HepG2 (cell line): ENCODE results near the gene IHH. TPM values are rescaled to one million over a fixed set of nuclear protein-coding genes. Genes with fewer than 3 reads are reported as not detected.

Experiments used
- ARNTL ChIP-seq: sonication (generic); formaldehyde crosslinking; IDR thresholded peaks from 2 replicates; pipeline ENCODE4 v1.4.0; 2020; ENCODE audit warnings: mild to moderate bottlenecking, missing genetic modification reagents
- CHD4 ChIP-seq: fragments of 200-600 bp; sonication (generic); IDR thresholded peaks from 2 replicates; pipeline ENCODE4 v1.7.0; 2017; ENCODE audit warnings: mild to moderate bottlenecking, low read length, borderline replicate concordance
- DNMT3B ChIP-seq: conservative IDR thresholded peaks from 2 replicates; pipeline ENCODE4 v1.6.1; 2016; ENCODE audit warnings: missing biosample characterization, control low read depth
- HES4 ChIP-seq: sonication (generic); formaldehyde crosslinking; IDR thresholded peaks from 2 replicates; pipeline ENCODE4 v1.9.0; 2021; ENCODE audit warnings: mild to moderate bottlenecking, missing genetic modification reagents, borderline replicate concordance
- HNF4G ChIP-seq, 2 experiments: sonication (generic) in 1 of 2; formaldehyde crosslinking in 1 of 2; IDR thresholded peaks; 2 replicates each; pipeline versions ENCODE4 v1.4.0 to v1.6.1; 2011 to 2020; ENCODE audit warnings: borderline replicate concordance in 2 of 2, low read depth in 2 of 2, mild to moderate bottlenecking in 2 of 2, low read length in 1 of 2, missing genetic modification reagents in 1 of 2, moderate library complexity in 1 of 2
- HNRNPK ChIP-seq: fragments of 200-400 bp; formaldehyde crosslinking; IDR thresholded peaks from 2 replicates; pipeline ENCODE4 v1.6.1; 2018; ENCODE audit warnings: low read length, low read depth, moderate library complexity, mild to moderate bottlenecking; ENCODE audit not compliant: poor library complexity, severe bottlenecking
- HNRNPL ChIP-seq: fragments of 200-400 bp; formaldehyde crosslinking; IDR thresholded peaks from 2 replicates; pipeline ENCODE4 v1.6.1; 2017; ENCODE audit warnings: mild to moderate bottlenecking, low read depth, low read length
- MED1 ChIP-seq: sonication (generic); formaldehyde crosslinking; IDR thresholded peaks from 2 replicates; pipeline ENCODE4 v1.4.0; 2020; ENCODE audit warnings: missing genetic modification reagents
- TAF1 ChIP-seq: sonication (generic); formaldehyde crosslinking; IDR thresholded peaks from 2 replicates; pipeline ENCODE4 v1.4.0; 2020; ENCODE audit warnings: missing genetic modification reagents
- ZFAT ChIP-seq: sonication (generic); formaldehyde crosslinking; conservative IDR thresholded peaks from 2 replicates; pipeline ENCODE4 v1.8.1; 2023; ENCODE audit warnings: missing genetic modification reagents, inconsistent platforms
- ZNF160 ChIP-seq: sonication (generic); formaldehyde crosslinking; IDR thresholded peaks from 2 replicates; pipeline ENCODE4 v1.8.0; 2022; ENCODE audit warnings: mild to moderate bottlenecking, inconsistent platforms, missing genetic modification reagents
- ZNF432 ChIP-seq: sonication (generic); formaldehyde crosslinking; IDR thresholded peaks from 2 replicates; pipeline ENCODE4 v1.5.0; 2020; ENCODE audit warnings: missing genetic modification reagents, mild to moderate bottlenecking, borderline replicate concordance
- ZNF441 ChIP-seq: sonication (generic); formaldehyde crosslinking; IDR thresholded peaks from 2 replicates; pipeline ENCODE4 v1.7.0; 2021; ENCODE audit warnings: missing genetic modification reagents, borderline replicate concordance
- ZNF446 ChIP-seq: sonication (generic); formaldehyde crosslinking; IDR thresholded peaks from 2 replicates; pipeline ENCODE4 v1.5.0; 2020; ENCODE audit warnings: mild to moderate bottlenecking, missing genetic modification reagents
- ZNF572 ChIP-seq: sonication (generic); formaldehyde crosslinking; IDR thresholded peaks from 2 replicates; pipeline ENCODE4 v1.5.1; 2020; ENCODE audit warnings: mild to moderate bottlenecking, missing genetic modification reagents
- polyA plus RNA-seq, 8 experiments: library from polyadenylated mRNA; depleted of rRNA in 3 of 8; stranded (reverse) in 7 of 8; unstranded in 1 of 8; fragments of >200 nt; fragmentation: Illumina TruSeq in 4 of 8; extraction: Trizol in 4 of 8; gene quantifications; 2 replicates each; pipeline versions ENCODE4 v1.2.1 to v1.2.3, GENCODE V29; 2011 to 2016; ENCODE audit warnings: low read depth in 4 of 8, missing spikeins in 1 of 8, mixed read lengths in 1 of 8; ENCODE audit not compliant: insufficient read depth in 1 of 8
- total RNA-seq, 5 experiments: library from RNA; depleted of rRNA; stranded (reverse); fragments of >200 nt; fragmentation: Illumina TruSeq; extraction: Trizol; gene quantifications; 2 replicates each; pipeline ENCODE4 v1.2.3, GENCODE V29; 2016; ENCODE audit warnings: low read depth in 1 of 5
- TF ChIP-seq, protein P1 (sequence below): sonication (generic); formaldehyde crosslinking; conservative IDR thresholded peaks from 2 replicates; pipeline ENCODE4 v1.4.0; 2020; ENCODE audit warnings: missing genetic modification reagents
- TF ChIP-seq, protein P2 (sequence below): sonication (generic); formaldehyde crosslinking; IDR thresholded peaks from 2 replicates; pipeline ENCODE4 v1.4.0; 2020; ENCODE audit warnings: low read depth, missing genetic modification reagents
- TF ChIP-seq, protein P3 (sequence below): sonication (generic); formaldehyde crosslinking; IDR thresholded peaks from 2 replicates; pipeline ENCODE4 v1.4.0; 2020; ENCODE audit warnings: missing genetic modification reagents, borderline replicate concordance

IHH gene
- total and polyA plus RNA-seq, 2 of the 13 experiments (the other 11 are each of a cell fraction or from before 2014, with no cell fraction given): 0.42 TPM; not detected in 1

DNA sequence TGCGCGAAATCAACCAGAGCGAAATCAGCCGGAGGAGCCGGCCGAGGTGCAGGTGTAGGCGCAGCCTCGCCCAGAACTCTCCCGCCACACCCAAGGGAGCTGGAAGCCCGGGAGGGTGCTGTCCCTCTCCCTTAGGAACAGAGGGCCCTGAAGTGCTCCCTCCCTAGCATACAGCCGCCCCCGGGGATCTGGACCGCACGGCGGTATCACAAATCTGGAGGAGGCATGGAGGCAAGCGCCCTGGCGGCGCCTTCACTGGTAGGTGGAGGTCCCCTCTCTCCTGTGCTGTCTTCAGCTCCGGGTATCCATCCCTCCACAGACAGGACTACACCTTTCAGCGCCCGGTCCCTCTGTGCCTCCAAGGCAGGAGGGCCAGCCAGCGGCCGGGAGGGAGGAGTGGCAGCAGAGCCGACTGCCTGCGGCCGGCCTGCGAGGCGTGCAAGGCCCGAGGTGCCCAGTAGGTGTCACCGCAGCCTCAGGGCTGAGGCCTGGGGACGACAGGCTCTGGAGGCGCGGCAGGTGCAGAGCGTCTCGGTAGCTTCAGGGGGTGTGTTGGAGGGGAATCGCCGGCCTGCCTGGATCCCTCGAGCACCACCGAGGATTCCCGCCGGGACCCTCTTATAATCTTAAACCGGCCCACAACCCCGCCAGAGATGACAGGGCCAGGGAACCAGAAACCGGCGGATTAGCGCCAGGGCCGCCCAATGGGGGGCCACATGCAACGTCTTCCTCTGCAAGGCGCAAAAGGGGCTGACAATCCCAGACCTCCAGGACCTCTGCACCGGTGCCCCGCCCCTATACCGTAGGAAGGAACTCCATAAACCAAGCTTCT lies 2.8 kb downstream of the IHH start (continued):
- TF ChIP-seq, protein P1, sequence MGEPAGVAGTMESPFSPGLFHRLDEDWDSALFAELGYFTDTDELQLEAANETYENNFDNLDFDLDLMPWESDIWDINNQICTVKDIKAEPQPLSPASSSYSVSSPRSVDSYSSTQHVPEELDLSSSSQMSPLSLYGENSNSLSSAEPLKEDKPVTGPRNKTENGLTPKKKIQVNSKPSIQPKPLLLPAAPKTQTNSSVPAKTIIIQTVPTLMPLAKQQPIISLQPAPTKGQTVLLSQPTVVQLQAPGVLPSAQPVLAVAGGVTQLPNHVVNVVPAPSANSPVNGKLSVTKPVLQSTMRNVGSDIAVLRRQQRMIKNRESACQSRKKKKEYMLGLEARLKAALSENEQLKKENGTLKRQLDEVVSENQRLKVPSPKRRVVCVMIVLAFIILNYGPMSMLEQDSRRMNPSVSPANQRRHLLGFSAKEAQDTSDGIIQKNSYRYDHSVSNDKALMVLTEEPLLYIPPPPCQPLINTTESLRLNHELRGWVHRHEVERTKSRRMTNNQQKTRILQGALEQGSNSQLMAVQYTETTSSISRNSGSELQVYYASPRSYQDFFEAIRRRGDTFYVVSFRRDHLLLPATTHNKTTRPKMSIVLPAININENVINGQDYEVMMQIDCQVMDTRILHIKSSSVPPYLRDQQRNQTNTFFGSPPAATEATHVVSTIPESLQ (CRISPR knock-in tag): no peak
- TF ChIP-seq ZNF446 (CRISPR knock-in tag): no peak
- TF ChIP-seq, protein P2, sequence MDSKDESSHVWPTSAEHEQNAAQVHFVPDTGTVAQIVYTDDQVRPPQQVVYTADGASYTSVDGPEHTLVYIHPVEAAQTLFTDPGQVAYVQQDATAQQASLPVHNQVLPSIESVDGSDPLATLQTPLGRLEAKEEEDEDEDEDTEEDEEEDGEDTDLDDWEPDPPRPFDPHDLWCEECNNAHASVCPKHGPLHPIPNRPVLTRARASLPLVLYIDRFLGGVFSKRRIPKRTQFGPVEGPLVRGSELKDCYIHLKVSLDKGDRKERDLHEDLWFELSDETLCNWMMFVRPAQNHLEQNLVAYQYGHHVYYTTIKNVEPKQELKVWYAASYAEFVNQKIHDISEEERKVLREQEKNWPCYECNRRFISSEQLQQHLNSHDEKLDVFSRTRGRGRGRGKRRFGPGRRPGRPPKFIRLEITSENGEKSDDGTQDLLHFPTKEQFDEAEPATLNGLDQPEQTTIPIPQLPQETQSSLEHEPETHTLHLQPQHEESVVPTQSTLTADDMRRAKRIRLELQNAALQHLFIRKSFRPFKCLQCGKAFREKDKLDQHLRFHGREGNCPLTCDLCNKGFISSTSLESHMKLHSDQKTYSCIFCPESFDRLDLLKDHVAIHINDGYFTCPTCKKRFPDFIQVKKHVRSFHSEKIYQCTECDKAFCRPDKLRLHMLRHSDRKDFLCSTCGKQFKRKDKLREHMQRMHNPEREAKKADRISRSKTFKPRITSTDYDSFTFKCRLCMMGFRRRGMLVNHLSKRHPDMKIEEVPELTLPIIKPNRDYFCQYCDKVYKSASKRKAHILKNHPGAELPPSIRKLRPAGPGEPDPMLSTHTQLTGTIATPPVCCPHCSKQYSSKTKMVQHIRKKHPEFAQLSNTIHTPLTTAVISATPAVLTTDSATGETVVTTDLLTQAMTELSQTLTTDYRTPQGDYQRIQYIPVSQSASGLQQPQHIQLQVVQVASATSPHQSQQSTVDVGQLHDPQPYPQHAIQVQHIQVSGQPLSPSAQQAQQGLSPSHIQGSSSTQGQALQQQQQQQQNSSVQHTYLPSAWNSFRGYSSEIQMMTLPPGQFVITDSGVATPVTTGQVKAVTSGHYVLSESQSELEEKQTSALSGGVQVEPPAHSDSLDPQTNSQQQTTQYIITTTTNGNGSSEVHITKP (CRISPR knock-in tag): no peak
- no peak for TF ChIP-seq ZNF441 (CRISPR knock-in tag)
- no peak for TF ChIP-seq HNRNPL
- peak; percentile 60; the same call in 1 of the 2 replicates for TF ChIP-seq ZNF160 (CRISPR knock-in tag)
- no peak for TF ChIP-seq HES4 (CRISPR knock-in tag)
- no peak for TF ChIP-seq ZFAT (CRISPR knock-in tag)
- no peak for TF ChIP-seq HNRNPK
- peak; percentile 70 for TF ChIP-seq MED1 (CRISPR knock-in tag)
- TF ChIP-seq HNF4G (IDR thresholded peaks at IDR 0.05; ENCODE audit: borderline replicate concordance, low read depth, low read length): no peak
- peak; percentile 54; the same call in 1 of the 2 replicates for TF ChIP-seq HNF4G (CRISPR knock-in tag; IDR thresholded peaks at IDR 0.05; ENCODE audit: borderline replicate concordance, low read depth)
- TF ChIP-seq CHD4: no peak
- no peak for TF ChIP-seq TAF1 (CRISPR knock-in tag)
- TF ChIP-seq ZNF572 (CRISPR knock-in tag): no peak; the same call in 1 of the 2 replicates
- TF ChIP-seq, protein P3, sequence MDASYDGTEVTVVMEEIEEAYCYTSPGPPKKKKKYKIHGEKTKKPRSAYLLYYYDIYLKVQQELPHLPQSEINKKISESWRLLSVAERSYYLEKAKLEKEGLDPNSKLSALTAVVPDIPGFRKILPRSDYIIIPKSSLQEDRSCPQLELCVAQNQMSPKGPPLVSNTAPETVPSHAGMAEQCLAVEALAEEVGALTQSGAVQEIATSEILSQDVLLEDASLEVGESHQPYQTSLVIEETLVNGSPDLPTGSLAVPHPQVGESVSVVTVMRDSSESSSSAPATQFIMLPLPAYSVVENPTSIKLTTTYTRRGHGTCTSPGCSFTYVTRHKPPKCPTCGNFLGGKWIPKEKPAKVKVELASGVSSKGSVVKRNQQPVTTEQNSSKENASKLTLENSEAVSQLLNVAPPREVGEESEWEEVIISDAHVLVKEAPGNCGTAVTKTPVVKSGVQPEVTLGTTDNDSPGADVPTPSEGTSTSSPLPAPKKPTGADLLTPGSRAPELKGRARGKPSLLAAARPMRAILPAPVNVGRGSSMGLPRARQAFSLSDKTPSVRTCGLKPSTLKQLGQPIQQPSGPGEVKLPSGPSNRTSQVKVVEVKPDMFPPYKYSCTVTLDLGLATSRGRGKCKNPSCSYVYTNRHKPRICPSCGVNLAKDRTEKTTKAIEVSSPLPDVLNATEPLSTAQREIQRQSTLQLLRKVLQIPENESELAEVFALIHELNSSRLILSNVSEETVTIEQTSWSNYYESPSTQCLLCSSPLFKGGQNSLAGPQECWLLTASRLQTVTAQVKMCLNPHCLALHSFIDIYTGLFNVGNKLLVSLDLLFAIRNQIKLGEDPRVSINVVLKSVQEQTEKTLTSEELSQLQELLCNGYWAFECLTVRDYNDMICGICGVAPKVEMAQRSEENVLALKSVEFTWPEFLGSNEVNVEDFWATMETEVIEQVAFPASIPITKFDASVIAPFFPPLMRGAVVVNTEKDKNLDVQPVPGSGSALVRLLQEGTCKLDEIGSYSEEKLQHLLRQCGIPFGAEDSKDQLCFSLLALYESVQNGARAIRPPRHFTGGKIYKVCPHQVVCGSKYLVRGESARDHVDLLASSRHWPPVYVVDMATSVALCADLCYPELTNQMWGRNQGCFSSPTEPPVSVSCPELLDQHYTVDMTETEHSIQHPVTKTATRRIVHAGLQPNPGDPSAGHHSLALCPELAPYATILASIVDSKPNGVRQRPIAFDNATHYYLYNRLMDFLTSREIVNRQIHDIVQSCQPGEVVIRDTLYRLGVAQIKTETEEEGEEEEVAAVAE (CRISPR knock-in tag): peak; percentile 78; the same call in 1 of the 2 replicates
- TF ChIP-seq ARNTL (CRISPR knock-in tag): no peak
- TF ChIP-seq ZNF432 (CRISPR knock-in tag): no peak
- TF ChIP-seq DNMT3B (CRISPR knock-in tag): no peak
